DND-41 (cell line): ENCODE results near the gene ATXN1.

Experiments used
- ATAC-seq: fragments of 200-7000 bp; cut with Tn5 transposase; 3 replicates; pipeline ENCODE4 v1.9.1; 2021; ENCODE audit warnings: low read depth; ENCODE audit not compliant: insufficient read depth
- DNase-seq: peaks from one replicate; pipeline ENCODE4 v3.0.0-alpha.2; 2020
- H2AFZ ChIP-seq: 2 replicates; pipeline ENCODE4 v1.6.0; 2012; ENCODE audit warnings: low read depth, low read length
- H3K27ac ChIP-seq: 2 replicates; pipeline ENCODE4 v1.5.1; 2012; ENCODE audit warnings: low read length, inconsistent platforms
- H3K27me3 ChIP-seq: fragments of 200-600 bp; sonication (generic); 2 replicates; pipeline ENCODE4 v1.6.0; 2012; ENCODE audit warnings: low read length, mild to moderate bottlenecking, inconsistent platforms; ENCODE audit not compliant: insufficient read depth, poor library complexity
- H3K36me3 ChIP-seq: 2 replicates; pipeline ENCODE4 v1.5.1; 2012; ENCODE audit warnings: low read length, inconsistent platforms; ENCODE audit not compliant: insufficient read depth
- H3K4me1 ChIP-seq: 2 replicates; pipeline ENCODE4 v1.5.1; 2012; ENCODE audit warnings: mild to moderate bottlenecking, low read length; ENCODE audit not compliant: insufficient read depth
- H3K4me2 ChIP-seq: 2 replicates; pipeline ENCODE4 v1.6.0; 2012; ENCODE audit warnings: mild to moderate bottlenecking, moderate library complexity, low read length, inconsistent platforms; ENCODE audit not compliant: insufficient read depth
- H3K4me3 ChIP-seq, 2 experiments: fragments of 200-600 bp in 1 of 2; shearing (Covaris generic) in 1 of 2; 2 replicates each; pipeline ENCODE4 v1.5.1; 2012 to 2016; ENCODE audit warnings: inconsistent platforms in 2 of 2, low read length in 2 of 2, mild to moderate bottlenecking in 2 of 2, low read depth in 1 of 2, moderate library complexity in 1 of 2
- H3K79me2 ChIP-seq: 2 replicates; pipeline ENCODE4 v1.6.0; 2012; ENCODE audit warnings: low read length, inconsistent platforms; ENCODE audit not compliant: insufficient read depth
- H3K9ac ChIP-seq: 2 replicates; pipeline ENCODE4 v1.6.0; 2012; ENCODE audit warnings: low read depth, mild to moderate bottlenecking, inconsistent platforms, low read length, moderate library complexity
- H3K9me3 ChIP-seq: 2 replicates; pipeline ENCODE4 v1.5.1; 2012; ENCODE audit warnings: low read length, moderate library complexity, mild to moderate bottlenecking, inconsistent platforms; ENCODE audit not compliant: insufficient read depth, severe bottlenecking
- H4K20me1 ChIP-seq: 2 replicates; pipeline ENCODE4 v1.6.0; 2012; ENCODE audit warnings: low read length; ENCODE audit not compliant: insufficient read depth
- CTCF ChIP-seq: IDR thresholded peaks from 2 replicates; pipeline ENCODE4 v1.5.1; 2012; ENCODE audit warnings: borderline replicate concordance, low read length, moderate library complexity, mild to moderate bottlenecking; ENCODE audit not compliant: poor library complexity, severe bottlenecking; ENCODE audit errors: extremely low read depth
- EZH2 ChIP-seq: IDR thresholded peaks from 3 replicates; pipeline ENCODE4 v1.6.1; 2012; ENCODE audit warnings: borderline replicate concordance, low read depth, mild to moderate bottlenecking, moderate library complexity, low read length, inconsistent platforms; ENCODE audit not compliant: severe bottlenecking

The ATXN1 gene

DNA sequence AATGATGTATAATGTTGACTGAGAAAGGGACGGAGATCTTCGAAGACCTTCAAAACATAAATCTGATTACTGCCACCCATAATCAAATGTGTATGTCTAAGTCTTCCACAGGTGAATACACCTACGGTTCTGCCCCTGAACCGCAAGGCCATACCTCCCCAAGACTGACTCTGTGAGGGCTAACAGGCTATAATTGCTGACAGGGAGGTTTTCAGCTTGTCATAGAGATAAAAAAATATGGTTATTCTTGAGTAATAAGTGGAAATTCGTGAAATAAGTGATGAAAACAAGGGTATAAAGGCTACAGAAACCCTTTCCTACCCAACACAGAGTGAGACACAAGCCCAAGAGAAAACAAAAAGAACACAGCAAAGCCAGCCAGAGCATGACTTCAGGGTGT, 188.9 kb downstream of the ATXN1 start:
- Histone ChIP-seq H3K4me2 (no peak overlapping the region), H3K79me2 (no peaks in the 10 kb centered on the region), H3K27me3 (no peaks in the 10 kb centered on the region), H3K36me3 (no peaks in the 10 kb centered on the region), H3K4me1 (no peaks in the 10 kb centered on the region), H3K9ac (no peak overlapping the region), H2AFZ (no peak overlapping the region), H3K4me3 (no peak overlapping the region), H3K27ac (no peak overlapping the region), H3K9me3 (no peaks in the 10 kb centered on the region), H4K20me1 (no peaks in the 10 kb centered on the region)
- no peak for DNase-seq
- no peak for TF ChIP-seq CTCF
- TF ChIP-seq EZH2, result no peak
- no peak for ATAC-seq

DNA sequence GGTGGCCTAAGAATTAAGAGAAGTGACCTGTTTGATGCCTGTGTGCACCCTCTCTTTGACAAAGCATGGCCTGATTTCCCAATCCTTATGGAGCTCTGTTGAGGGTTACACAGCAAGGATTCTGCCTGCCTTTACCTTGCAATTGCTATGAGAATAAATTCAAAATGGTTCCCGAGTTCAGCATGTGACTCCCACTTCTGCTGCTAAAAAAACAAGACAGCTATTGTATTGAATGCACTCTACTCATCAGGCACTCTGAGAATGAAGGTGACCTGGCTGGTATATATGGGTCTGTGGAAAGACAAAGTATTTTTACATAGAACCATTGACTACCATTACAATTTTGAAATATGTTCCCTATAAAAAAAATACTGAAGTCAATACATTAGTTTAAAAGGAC, 190.3 kb downstream of the ATXN1 start:
- Histone ChIP-seq H3K36me3 (no peaks in the 10 kb centered on the region), H3K4me3 (no peak overlapping the region), H4K20me1 (no peaks in the 10 kb centered on the region), H2AFZ (no peak overlapping the region), H3K4me2 (no peak overlapping the region), H3K9ac (no peak overlapping the region), H3K79me2 (no peaks in the 10 kb centered on the region), H3K9me3 (no peaks in the 10 kb centered on the region), H3K27ac (no peak overlapping the region), H3K27me3 (no peaks in the 10 kb centered on the region), H3K4me1 (no peaks in the 10 kb centered on the region)
- no peak for ATAC-seq
- no peak for DNase-seq
- TF ChIP-seq CTCF (no peak), EZH2 (no peak)

GRCh38 chr6:16570221-16570553, 191.1 kb downstream of the ATXN1 start:
- Histone ChIP-seq H3K36me3 (no peaks in the 10 kb centered on the region), H2AFZ (no peak overlapping the region), H3K4me2 (no peak overlapping the region), H3K27ac (no peak overlapping the region), H3K9me3 (no peaks in the 10 kb centered on the region), H3K9ac (no peak overlapping the region), H3K79me2 (no peaks in the 10 kb centered on the region), H3K27me3 (no peaks in the 10 kb centered on the region), H3K4me1 (no peaks in the 10 kb centered on the region), H4K20me1 (no peaks in the 10 kb centered on the region), H3K4me3 (no peak overlapping the region)
- no peak for DNase-seq
- TF ChIP-seq EZH2 (no peak), CTCF (no peak)
- no peak for ATAC-seq

DNA sequence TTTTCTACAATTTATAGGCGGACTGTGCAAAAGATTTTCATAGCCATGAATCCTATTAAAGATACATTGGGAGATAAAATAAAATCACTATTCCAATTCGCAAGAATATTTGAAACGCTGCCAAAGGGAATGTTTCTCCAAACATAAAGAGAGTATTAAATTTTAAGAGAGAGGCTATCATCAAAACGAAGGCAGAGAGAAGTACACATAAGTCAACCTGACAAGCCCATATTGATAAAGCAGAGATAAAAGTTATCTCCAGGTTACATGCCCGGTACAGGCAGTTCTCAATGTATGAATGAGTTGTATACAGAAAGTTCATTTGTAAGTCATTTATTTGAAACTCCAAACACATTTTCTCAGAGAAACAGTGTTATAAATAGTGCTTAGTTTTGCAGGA, 193.1 kb downstream of the ATXN1 start:
- no peaks in the 10 kb centered on the region for H3K27me3 ChIP-seq
- no peaks in the 10 kb centered on the region for H3K4me1 ChIP-seq
- ATAC-seq (no peak), DNase-seq (no peak)
- no peak overlapping the region for H3K4me3 ChIP-seq
- no peak overlapping the region for H3K4me2 ChIP-seq
- TF ChIP-seq CTCF, result no peak
- no peak for TF ChIP-seq EZH2
- H4K20me1 ChIP-seq, result no peaks in the 10 kb centered on the region
- no peak overlapping the region for H3K27ac ChIP-seq
- H2AFZ ChIP-seq, result no peak overlapping the region
- H3K9ac ChIP-seq, result no peak overlapping the region
- H3K36me3 ChIP-seq, result no peaks in the 10 kb centered on the region
- no peaks in the 10 kb centered on the region for H3K79me2 ChIP-seq
- no peaks in the 10 kb centered on the region for H3K9me3 ChIP-seq
